Mesodermal cell (in vitro differentiated cells): ENCODE results near the gene HARS2.

Source experiments
- H3K27ac ChIP-seq: 2 replicates; pipeline ENCODE4 v1.7.0; 2013; ENCODE audit warnings: mild to moderate bottlenecking, low read depth, low read length, moderate library complexity; ENCODE audit not compliant: severe bottlenecking
- H3K36me3 ChIP-seq: 2 replicates; pipeline ENCODE4 v1.7.1; 2013; ENCODE audit warnings: mild to moderate bottlenecking, low read length, moderate library complexity; ENCODE audit not compliant: control insufficient read depth, insufficient read depth
- H3K4me1 ChIP-seq: one replicate; pipeline ENCODE4 v1.7.1; 2013; ENCODE audit warnings: mild to moderate bottlenecking, low read length; ENCODE audit not compliant: insufficient read depth, control insufficient read depth, poor library complexity, severe bottlenecking
- H3K4me3 ChIP-seq: 2 replicates; pipeline ENCODE4 v1.7.0; 2013; ENCODE audit warnings: low read length, control low read depth, mild to moderate bottlenecking; ENCODE audit not compliant: insufficient read depth, poor library complexity, severe bottlenecking; ENCODE audit errors: extremely low read depth
- H3K9me3 ChIP-seq: 2 replicates; pipeline ENCODE4 v1.7.1; 2013; ENCODE audit warnings: mild to moderate bottlenecking, low read length, moderate library complexity; ENCODE audit not compliant: control insufficient read depth
- WGBS, 2 experiments: methylation state at CpG; one replicate each; pipeline ENCODE4 v1.1.5; 2013; ENCODE audit warnings: missing lambda C conversion rate in 2 of 2; ENCODE audit not compliant: insufficient coverage in 2 of 2; 5-methylcytosine and 5-hydroxymethylcytosine counted together

Gene HARS2

DNA sequence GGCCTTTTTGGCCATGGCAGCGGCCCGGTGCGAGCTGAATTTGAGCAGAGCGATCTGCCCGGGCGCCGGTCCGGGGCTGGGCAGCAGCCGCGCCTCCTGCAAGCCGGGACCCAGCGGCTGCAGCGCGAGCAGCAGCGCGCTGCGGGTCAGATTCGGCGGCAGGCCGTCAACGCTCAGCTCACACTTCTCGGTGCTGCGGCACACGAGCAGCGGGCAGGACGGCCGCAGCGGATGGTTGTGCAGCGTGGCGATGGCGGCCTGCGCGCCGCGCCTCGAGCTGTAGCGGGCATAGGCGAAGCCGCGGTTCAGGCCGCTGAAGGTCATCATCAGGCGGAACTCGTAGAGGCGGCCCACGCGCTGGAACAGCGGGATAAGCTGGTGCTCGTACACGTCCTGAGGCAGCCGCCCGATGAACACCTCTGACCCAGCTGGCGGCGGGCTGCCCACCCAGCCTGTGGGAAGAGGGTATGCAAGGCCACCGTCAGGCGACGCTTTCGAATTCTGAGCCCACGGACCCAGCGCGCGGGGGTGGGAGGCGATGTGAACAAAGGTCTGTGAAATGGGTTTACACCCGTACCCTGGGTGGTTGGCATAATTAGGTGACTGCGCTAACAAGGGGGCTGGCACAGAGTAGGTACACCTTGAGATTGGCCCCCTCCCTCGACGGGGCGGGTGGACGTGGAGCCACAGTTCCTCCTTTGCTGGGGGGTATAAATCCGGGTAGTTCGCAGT, 18.6 kb upstream of the HARS2 start:
- 96 to 98% methylated on average over 69 to 70 of the region's 70 CpGs for WGBS, 2 experiments
- Histone ChIP-seq H3K36me3 (peaks cover 86% of the 10 kb centered on the region), H3K4me3 (no peak overlapping the region)

GRCh38 chr5:140673187-140673976, 17.9 kb upstream of the HARS2 start, which contains the start of gene DND1:
DND1 (minus strand) TSS chr5:140673576; CDS start chr5:140673542, 34 bp downstream.
- H3K4me1 ChIP-seq, result no peaks in the 10 kb centered on the region
- H3K4me3 ChIP-seq, result no peak within 1 kb of the TSS
- no peak within 1 kb of the TSS for H3K27ac ChIP-seq
- 94% methylated on average over 31 to 40 of the region's 45 CpGs for WGBS, 2 experiments
- H3K9me3 ChIP-seq, result no peaks in the 10 kb centered on the region
- H3K36me3 ChIP-seq, result peaks cover 86% of the 10 kb centered on the region

More for the DNA sequence above, 18.6 kb upstream of the HARS2 start:
- Histone ChIP-seq H3K27ac (no peak overlapping the region), H3K4me1 (no peaks in the 10 kb centered on the region), H3K9me3 (no peaks in the 10 kb centered on the region)

GRCh38 chr5:140674211-140674610, 17.0 kb upstream of the HARS2 start:
- WGBS, 2 experiments, result 82% methylated on average over 2 of the region's 2 CpGs; no CpG with 5 or more reads in 1 of the 2 experiments
- no peaks in the 10 kb centered on the region for H3K4me1 ChIP-seq
- no peak overlapping the region for H3K4me3 ChIP-seq
- no peaks in the 10 kb centered on the region for H3K9me3 ChIP-seq
- H3K36me3 ChIP-seq, result peaks cover 84% of the 10 kb centered on the region
- H3K27ac ChIP-seq, result no peak overlapping the region

GRCh38 chr5:140674629-140675028, 16.6 kb upstream of the HARS2 start:
- no peak overlapping the region for H3K4me3 ChIP-seq
- H3K36me3 ChIP-seq, result peaks cover 84% of the 10 kb centered on the region
- 83 to 100% methylated on average over 3 to 4 of the region's 4 CpGs for WGBS, 2 experiments
- H3K4me1 ChIP-seq, result no peaks in the 10 kb centered on the region
- no peaks in the 10 kb centered on the region for H3K9me3 ChIP-seq
- H3K27ac ChIP-seq, result no peak overlapping the region

- 94 to 97% methylated on average over 3 of the region's 3 CpGs for WGBS, 2 experiments
Measured at GRCh38 chr5:140677947-140678346, 13.3 kb upstream of the HARS2 start.

GRCh38 chr5:140678993-140679392, 12.3 kb upstream of the HARS2 start:
- Histone ChIP-seq H3K4me1 (no peaks in the 10 kb centered on the region), H3K36me3 (peaks cover 94% of the 10 kb centered on the region), H3K27ac (no peak overlapping the region), H3K9me3 (no peaks in the 10 kb centered on the region), H3K4me3 (no peak overlapping the region)
- WGBS, 2 experiments, result 90% methylated on average over 4 of the region's 7 CpGs; no CpG with 5 or more reads in 1 of the 2 experiments

More at GRCh38 chr5:140677947-140678346, 13.3 kb upstream of the HARS2 start:
- Histone ChIP-seq H3K27ac (no peak overlapping the region), H3K4me3 (no peak overlapping the region), H3K36me3 (peaks cover 94% of the 10 kb centered on the region), H3K9me3 (no peaks in the 10 kb centered on the region), H3K4me1 (no peaks in the 10 kb centered on the region)

DNA sequence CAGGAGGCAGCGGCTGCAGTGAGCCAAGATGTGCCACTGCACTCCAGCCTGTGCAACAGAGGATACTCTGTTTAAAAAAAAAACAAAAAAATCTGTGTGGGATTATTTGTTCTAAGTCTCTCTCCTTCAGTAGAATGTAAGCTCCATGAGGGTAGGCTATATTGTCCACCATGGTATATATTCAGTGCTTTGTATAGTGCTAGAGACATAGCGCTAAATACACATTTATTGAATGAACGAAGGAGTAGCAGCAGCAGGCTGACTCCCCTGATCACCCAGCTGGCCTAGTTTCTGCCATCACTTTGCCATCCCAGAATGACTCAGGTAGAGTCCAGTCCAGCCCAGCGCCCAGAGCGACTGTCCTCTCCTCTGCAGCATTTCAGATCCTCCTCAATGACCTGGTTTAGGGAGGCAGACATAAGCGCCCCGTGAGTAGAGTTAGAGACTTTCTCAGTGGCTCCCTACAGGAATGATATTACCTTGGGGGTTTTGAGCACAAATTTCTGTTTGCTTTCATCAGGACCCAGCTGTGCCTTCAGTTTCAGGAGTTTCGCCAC, 801 bp upstream of the HARS2 start:
- peak overlapping the region; percentile 80 for H3K4me3 ChIP-seq
- WGBS, 2 experiments, result 65 to 71% methylated on average over 6 to 8 of the region's 8 CpGs
- H3K27ac ChIP-seq, result peak overlapping the region; percentile 83
- H3K36me3 ChIP-seq, result peaks cover 57% of the 10 kb centered on the region
- H3K9me3 ChIP-seq, result no peaks in the 10 kb centered on the region
- H3K4me1 ChIP-seq, result peaks cover 2% of the 10 kb centered on the region

DNA sequence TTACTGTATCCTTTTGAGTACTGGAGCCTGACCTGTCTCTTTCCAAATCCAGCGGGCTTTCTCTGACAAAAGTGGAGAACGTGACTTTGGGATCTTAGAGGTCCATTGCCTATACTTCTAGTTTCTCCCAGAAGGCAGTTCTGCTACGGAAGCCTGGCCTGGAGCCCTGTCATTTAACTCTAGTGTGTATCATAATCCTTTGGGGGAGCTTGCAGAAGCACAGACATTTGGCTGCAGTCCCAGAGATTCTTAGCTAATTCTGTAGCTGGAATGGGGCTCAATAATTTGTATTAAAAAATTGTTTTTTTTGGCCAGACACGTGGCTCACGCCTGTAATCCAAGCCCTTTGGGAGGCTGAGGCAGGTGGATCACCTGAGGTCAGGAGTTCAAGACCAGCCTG, 3.0 kb downstream of the HARS2 start:
- Histone ChIP-seq H3K4me3 (no peak overlapping the region), H3K27ac (no peak overlapping the region), H3K4me1 (peaks cover 2% of the 10 kb centered on the region), H3K9me3 (no peaks in the 10 kb centered on the region), H3K36me3 (peaks cover 71% of the 10 kb centered on the region)
- WGBS, 2 experiments, result 92 to 96% methylated on average over 1 to 5 of the region's 5 CpGs

GRCh38 chr5:140696891-140697492, 5.7 kb downstream of the HARS2 start:
- WGBS, 2 experiments, result 86 to 94% methylated on average over 4 of the region's 4 CpGs
- H3K27ac ChIP-seq, result no peak overlapping the region
- no peak overlapping the region for H3K4me3 ChIP-seq
- H3K36me3 ChIP-seq, result peaks cover 80% of the 10 kb centered on the region
- no peaks in the 10 kb centered on the region for H3K9me3 ChIP-seq
- H3K4me1 ChIP-seq, result no peaks in the 10 kb centered on the region
